ENCODE measurements around the gene NCBP3.
"Not testable (repeated sequence)": the region's sequence is repeated elsewhere in the genome, so short reads cannot be mapped to it uniquely, and the experiment has no call there.

- not testable (repeated sequence) for TF ChIP-seq CTCF (conservative IDR thresholded peaks at IDR 0.05; ENCODE audit: low read length); EZH2phosphoT487 (IDR thresholded peaks at IDR 0.05; ENCODE audit: borderline replicate concordance)
Observed at GRCh38 chr17:3854204-3854603, 8.2 kb upstream of the NCBP3 start.
